DMS53 treated with DMSO at 0.1 percent for 48 hours (cell line): ENCODE results near the gene RHEB.

Experiments
- DNase-seq: peaks from one replicate; lab custom pipeline; 2025; ENCODE audit not compliant: unreplicated experiment; lab: John Stamatoyannopoulos, UW

Gene RHEB

GRCh38 chr7:151505433-151505832 is 14.3 kb downstream of the RHEB start:
- DNase-seq: no peak

GRCh38 chr7:151504715-151505326 is 14.9 kb downstream of the RHEB start:
- no peak for DNase-seq

- no peak for DNase-seq
These were observed 15.6 kb downstream of the RHEB start for GRCh38 chr7:151503902-151504714.

- DNase-seq: no peak
These were observed 18.0 kb downstream of the RHEB start for GRCh38 chr7:151501676-151502075.

GRCh38 chr7:151498495-151498894 is 21.2 kb downstream of the RHEB start:
- DNase-seq: no peak

GRCh38 chr7:151497306-151497871 is 22.3 kb downstream of the RHEB start:
- no peak for DNase-seq

GRCh38 chr7:151495360-151495759 is 24.3 kb downstream of the RHEB start:
- DNase-seq: no peak

GRCh38 chr7:151494298-151495284 is 25.1 kb downstream of the RHEB start:
- no peak for DNase-seq

- no peak for DNase-seq
These were observed 26.6 kb downstream of the RHEB start for GRCh38 chr7:151493083-151493482.

- DNase-seq: no peak
These were observed 27.8 kb downstream of the RHEB start for GRCh38 chr7:151491859-151492258.

GRCh38 chr7:151490456-151491105 is 29.1 kb downstream of the RHEB start:
- DNase-seq: no peak

GRCh38 chr7:151489498-151489897 is 30.2 kb downstream of the RHEB start:
- DNase-seq: no peak

- DNase-seq: no peak
These were observed 31.6 kb downstream of the RHEB start for GRCh38 chr7:151488096-151488495.

- DNase-seq: no peak
These were observed 32.5 kb downstream of the RHEB start for GRCh38 chr7:151487228-151487627.

- DNase-seq: no peak
These were observed 33.6 kb downstream of the RHEB start for GRCh38 chr7:151486074-151486473.

- DNase-seq: no peak
These were observed 34.6 kb downstream of the RHEB start for GRCh38 chr7:151484971-151485707.

GRCh38 chr7:151483711-151483983 is 36.0 kb downstream of the RHEB start:
- DNase-seq: no peak

- DNase-seq: no peak
These were observed 36.6 kb downstream of the RHEB start for GRCh38 chr7:151482883-151483710.
